ENCODE measurements around the gene ALDH16A1.
A peak's percentile ranks its signal among the peaks of the same experiment; 100 is the strongest.

Gene ALDH16A1

DNA sequence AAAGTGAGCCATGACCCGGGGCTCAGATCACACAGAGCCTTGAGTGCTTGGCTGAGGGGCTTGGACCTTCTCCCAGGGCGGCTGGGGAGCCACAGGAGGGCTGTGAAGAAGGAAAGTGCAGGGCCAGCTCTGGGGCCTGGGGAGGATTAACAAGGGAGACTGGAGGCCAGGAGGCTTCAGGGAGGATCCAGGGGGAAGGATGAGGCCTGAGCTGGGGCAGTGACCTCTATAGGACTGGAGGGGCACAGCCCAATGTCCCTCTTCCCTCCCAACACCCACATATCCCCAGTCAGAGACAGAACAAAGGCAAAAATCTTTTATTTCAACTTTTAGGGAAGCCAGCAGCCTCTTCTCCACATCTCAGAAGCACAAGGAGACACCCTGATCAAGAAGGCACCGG, 7.0 kb upstream of the ALDH16A1 start:
- Histone ChIP-seq H3K36me3 (ENCODE audit: control insufficient read depth in 5 of 5, insufficient read depth in 5 of 5, low read length in 5 of 5) (peaks cover 0 to 22% (median 7%) of the 10 kb centered on the region in 5 donors), H3K9ac (ENCODE audit: low read length in 5 of 5) (no peak overlapping the region), H3K9me3 (ENCODE audit: control insufficient read depth in 5 of 5, low read length in 5 of 5) (no peaks in the 10 kb centered on the region), H3K27me3 (ENCODE audit: control insufficient read depth in 5 of 5, insufficient read depth in 4 of 5, low read length in 5 of 5) (peaks cover 0 to 9% (median 6%) of the 10 kb centered on the region in 5 donors), H3K27ac (ENCODE audit: low read depth, low read length) (no peak overlapping the region), H3K4me3 (ENCODE audit: low read depth in 1 of 5, low read length in 5 of 5) (no peak overlapping the region), H3K4me1 (ENCODE audit: control insufficient read depth in 5 of 5, insufficient read depth in 5 of 5, low read length in 5 of 5) (peaks cover 3 to 43% (median 28%) of the 10 kb centered on the region in 5 donors)

DNA sequence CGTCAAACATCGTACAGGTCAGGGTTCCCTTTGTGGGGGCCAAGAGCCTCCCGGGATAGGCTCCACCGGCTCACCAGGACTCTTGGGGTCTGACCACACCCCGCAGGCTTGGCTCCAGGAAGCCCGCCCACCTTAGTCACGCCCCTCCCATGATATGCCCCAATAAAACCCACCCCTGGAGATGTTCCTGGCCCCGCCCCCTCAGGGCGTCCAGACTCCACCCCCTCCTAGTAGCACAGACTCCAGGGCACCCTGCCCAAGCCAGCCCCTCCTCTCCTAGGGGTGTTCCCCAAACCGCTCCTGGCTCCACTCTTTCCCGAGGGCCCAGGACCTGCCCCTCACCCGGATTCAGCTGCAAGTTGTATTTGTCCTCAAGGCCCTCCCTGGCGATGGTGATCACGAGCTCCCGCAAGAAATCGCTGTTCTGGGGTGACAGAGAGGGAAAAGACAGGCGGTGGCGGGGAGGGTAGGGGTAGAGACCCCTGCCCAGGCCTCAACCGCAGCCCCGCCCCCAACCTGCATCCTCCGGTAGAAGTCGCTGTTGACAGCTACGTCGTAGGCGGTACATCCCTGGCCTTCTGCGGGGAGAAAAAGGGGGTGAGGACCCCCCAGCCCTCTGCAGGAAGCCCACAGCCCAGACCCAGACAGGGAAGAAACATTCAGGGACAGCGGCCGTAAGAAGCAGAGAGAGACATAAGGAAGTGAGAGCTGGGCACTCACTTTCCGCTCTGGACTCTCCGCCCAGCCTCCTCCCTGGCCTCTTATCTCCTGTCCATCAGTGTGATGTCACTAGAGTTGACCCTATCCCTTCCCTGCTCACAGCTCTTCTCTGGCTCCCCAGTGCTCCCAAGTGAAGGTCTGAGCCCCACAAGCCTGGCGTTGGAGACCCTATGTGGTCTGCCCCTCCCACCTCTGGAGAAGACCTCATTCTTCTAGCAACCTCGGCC, 5.3 kb upstream of the ALDH16A1 start:
- Histone ChIP-seq H3K9me3 (ENCODE audit: control insufficient read depth in 5 of 5, low read length in 5 of 5) (no peaks in the 10 kb centered on the region), H3K9ac (ENCODE audit: low read length in 5 of 5) (peak overlapping the region in 1 of 5 donors; percentile 20), H3K4me1 (ENCODE audit: control insufficient read depth in 5 of 5, insufficient read depth in 5 of 5, low read length in 5 of 5) (peaks cover 3 to 41% (median 24%) of the 10 kb centered on the region in 5 donors), H3K27me3 (ENCODE audit: control insufficient read depth in 5 of 5, insufficient read depth in 4 of 5, low read length in 5 of 5) (no peaks in the 10 kb centered on the region), H3K27ac (ENCODE audit: low read depth, low read length) (no peak overlapping the region), H3K36me3 (ENCODE audit: control insufficient read depth in 5 of 5, insufficient read depth in 5 of 5, low read length in 5 of 5) (peaks cover 0 to 22% (median 7%) of the 10 kb centered on the region in 5 donors), H3K4me3 (ENCODE audit: low read depth in 1 of 5, low read length in 5 of 5) (peak overlapping the region in 3 of 5 donors; percentile 12 to 33 (median 18))

DNA sequence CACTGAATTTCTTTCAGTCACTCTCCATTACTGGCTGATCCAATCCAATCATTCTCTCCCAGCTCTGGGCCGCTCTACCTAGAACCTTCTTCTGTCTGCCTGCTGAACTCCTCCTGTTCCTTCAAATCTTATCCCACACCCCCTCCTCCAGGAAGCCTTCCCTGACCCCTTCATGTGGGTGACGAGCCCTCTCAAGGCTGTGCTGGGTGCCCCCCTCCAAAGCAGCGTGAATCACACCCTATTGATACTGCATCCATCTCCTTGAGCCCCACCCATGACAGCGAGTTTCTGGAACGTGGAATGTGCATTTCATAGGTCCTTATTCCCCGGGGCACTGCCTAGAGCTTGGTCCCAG, 4.6 kb upstream of the ALDH16A1 start:
- Histone ChIP-seq H3K9ac (ENCODE audit: low read length in 5 of 5) (no peak overlapping the region), H3K4me3 (ENCODE audit: low read depth in 1 of 5, low read length in 5 of 5) (no peak overlapping the region), H3K9me3 (ENCODE audit: control insufficient read depth in 5 of 5, low read length in 5 of 5) (no peaks in the 10 kb centered on the region), H3K27me3 (ENCODE audit: control insufficient read depth in 5 of 5, insufficient read depth in 4 of 5, low read length in 5 of 5) (no peaks in the 10 kb centered on the region), H3K4me1 (ENCODE audit: control insufficient read depth in 5 of 5, insufficient read depth in 5 of 5, low read length in 5 of 5) (peaks cover 3 to 37% (median 23%) of the 10 kb centered on the region in 5 donors), H3K27ac (ENCODE audit: low read depth, low read length) (no peak overlapping the region), H3K36me3 (ENCODE audit: control insufficient read depth in 5 of 5, insufficient read depth in 5 of 5, low read length in 5 of 5) (peaks cover 0 to 22% (median 7%) of the 10 kb centered on the region in 5 donors)

DNA sequence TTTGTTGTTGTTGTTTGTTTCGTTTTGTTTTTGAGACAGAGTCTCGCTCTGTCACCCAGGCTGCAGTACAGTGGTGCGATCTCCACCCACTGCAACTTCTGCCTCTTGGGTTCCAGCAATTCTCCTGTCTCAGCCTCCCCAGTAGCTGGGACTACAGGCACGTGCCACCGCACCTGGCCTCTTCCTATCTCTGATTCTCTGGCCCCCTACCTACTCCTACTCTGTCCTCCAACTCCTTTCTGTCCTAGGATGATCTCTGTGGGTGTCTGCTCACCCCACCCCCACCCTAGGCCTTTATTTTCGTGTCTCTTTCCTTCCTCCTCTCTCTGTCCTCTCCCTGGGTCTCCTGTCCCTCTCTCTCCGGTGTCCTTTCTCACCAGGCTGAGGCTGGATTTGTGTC, 2.6 kb upstream of the ALDH16A1 start:
- Histone ChIP-seq H3K36me3 (ENCODE audit: control insufficient read depth in 5 of 5, insufficient read depth in 5 of 5, low read length in 5 of 5) (peaks cover 0 to 22% (median 7%) of the 10 kb centered on the region in 5 donors), H3K27ac (ENCODE audit: low read depth, low read length) (no peak overlapping the region), H3K27me3 (ENCODE audit: control insufficient read depth in 5 of 5, insufficient read depth in 4 of 5, low read length in 5 of 5) (no peaks in the 10 kb centered on the region), H3K4me1 (ENCODE audit: control insufficient read depth in 5 of 5, insufficient read depth in 5 of 5, low read length in 5 of 5) (peaks cover 0 to 45% (median 34%) of the 10 kb centered on the region in 5 donors), H3K9me3 (ENCODE audit: control insufficient read depth in 5 of 5, low read length in 5 of 5) (no peaks in the 10 kb centered on the region), H3K9ac (ENCODE audit: low read length in 5 of 5) (peak overlapping the region in 3 of 5 donors; percentile 19 to 39 (median 28)), H3K4me3 (ENCODE audit: low read depth in 1 of 5, low read length in 5 of 5) (peak overlapping the region in 1 of 5 donors; percentile 6)

DNA sequence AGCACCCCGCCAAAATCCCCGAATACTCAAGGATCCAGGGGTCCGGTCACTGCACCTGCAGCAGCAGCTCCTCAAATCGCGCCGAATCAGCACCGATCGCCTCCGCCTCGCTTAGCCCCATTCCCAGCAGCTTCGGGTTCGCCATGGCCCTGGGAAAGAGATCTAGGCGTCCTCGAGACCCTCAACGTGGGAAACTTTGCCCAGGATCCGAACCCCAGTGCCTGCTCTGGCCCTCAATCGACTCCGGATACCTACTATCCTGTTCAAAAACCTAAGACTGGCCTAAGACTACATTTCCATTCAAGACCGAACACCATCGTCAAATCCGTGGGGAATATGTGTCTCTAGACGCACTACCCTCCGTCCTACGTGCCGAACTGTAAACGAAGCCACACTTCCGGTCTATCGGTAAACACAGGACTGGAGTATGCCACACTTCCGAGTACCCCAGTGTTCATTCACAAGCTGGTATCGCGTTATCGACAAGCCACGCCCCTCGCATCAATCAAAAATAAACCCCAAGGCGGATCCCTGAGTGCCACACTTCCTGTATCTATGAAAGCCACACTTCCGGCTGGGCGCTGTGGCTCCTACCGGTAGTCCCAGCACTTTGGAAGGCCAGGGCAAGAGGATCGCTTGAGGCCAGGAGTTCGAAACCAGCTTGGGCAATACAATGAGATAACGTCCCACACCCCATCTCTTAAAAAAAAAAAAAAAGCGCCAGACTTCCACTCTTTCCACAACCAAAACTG, 1.4 kb upstream of the ALDH16A1 start, which contains the start of gene PIH1D1:
TSS of gene PIH1D1 (minus strand) at position 385 of the 752 bp plus-strand sequence. CDS start at position 145, 240 bp downstream.
- Histone ChIP-seq H3K9ac (ENCODE audit: low read length in 5 of 5) (peak within 1 kb of the TSS; percentile 87 to 95 (median 92)), H3K27ac (ENCODE audit: low read depth, low read length) (peak within 1 kb of the TSS; percentile 92), H3K4me3 (ENCODE audit: low read depth in 1 of 5, low read length in 5 of 5) (peak within 1 kb of the TSS; percentile 76 to 97 (median 93)), H3K27me3 (ENCODE audit: control insufficient read depth in 5 of 5, insufficient read depth in 4 of 5, low read length in 5 of 5) (no peaks in the 10 kb centered on the region), H3K9me3 (ENCODE audit: control insufficient read depth in 5 of 5, low read length in 5 of 5) (no peaks in the 10 kb centered on the region), H3K4me1 (ENCODE audit: control insufficient read depth in 5 of 5, insufficient read depth in 5 of 5, low read length in 5 of 5) (peaks cover 6 to 54% (median 42%) of the 10 kb centered on the region in 5 donors), H3K36me3 (ENCODE audit: control insufficient read depth in 5 of 5, insufficient read depth in 5 of 5, low read length in 5 of 5) (peaks cover 0 to 20% (median 7%) of the 10 kb centered on the region in 5 donors)

DNA sequence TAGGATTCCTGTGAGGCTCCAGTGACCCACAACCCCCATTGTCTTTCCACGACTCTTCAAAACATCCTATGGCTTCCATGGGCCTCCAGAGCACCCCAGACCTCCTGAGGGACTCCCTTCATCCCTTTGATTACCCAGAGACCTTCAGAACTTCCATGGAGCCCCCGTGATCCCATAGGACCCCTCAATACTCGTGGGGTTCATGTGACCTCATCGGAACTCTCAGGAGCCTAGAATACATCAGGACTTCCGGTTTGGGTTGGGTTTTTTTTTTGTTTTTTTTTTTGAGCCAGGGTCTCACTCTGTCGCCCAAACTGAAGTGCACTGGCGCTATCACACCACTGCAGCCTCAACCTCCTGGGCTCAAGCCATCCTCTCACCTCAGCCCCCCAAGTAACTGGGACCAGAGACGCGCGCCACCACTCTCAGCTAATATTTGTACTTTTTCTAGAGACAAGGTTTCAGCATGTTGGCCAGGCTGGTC, 774 bp downstream of the ALDH16A1 start:
- Histone ChIP-seq H3K27ac (ENCODE audit: low read depth, low read length) (peak overlapping the region; percentile 92), H3K9ac (ENCODE audit: low read length in 5 of 5) (peak overlapping the region; percentile 86 to 96 (median 90)), H3K36me3 (ENCODE audit: control insufficient read depth in 5 of 5, insufficient read depth in 5 of 5, low read length in 5 of 5) (peaks cover 0 to 8% (median 4%) of the 10 kb centered on the region in 5 donors), H3K4me3 (ENCODE audit: low read depth in 1 of 5, low read length in 5 of 5) (peak overlapping the region; percentile 76 to 93 (median 85)), H3K9me3 (ENCODE audit: control insufficient read depth in 5 of 5, low read length in 5 of 5) (no peaks in the 10 kb centered on the region), H3K27me3 (ENCODE audit: control insufficient read depth in 5 of 5, insufficient read depth in 4 of 5, low read length in 5 of 5) (no peaks in the 10 kb centered on the region), H3K4me1 (ENCODE audit: control insufficient read depth in 5 of 5, insufficient read depth in 5 of 5, low read length in 5 of 5) (peaks cover 7 to 59% (median 51%) of the 10 kb centered on the region in 5 donors)

DNA sequence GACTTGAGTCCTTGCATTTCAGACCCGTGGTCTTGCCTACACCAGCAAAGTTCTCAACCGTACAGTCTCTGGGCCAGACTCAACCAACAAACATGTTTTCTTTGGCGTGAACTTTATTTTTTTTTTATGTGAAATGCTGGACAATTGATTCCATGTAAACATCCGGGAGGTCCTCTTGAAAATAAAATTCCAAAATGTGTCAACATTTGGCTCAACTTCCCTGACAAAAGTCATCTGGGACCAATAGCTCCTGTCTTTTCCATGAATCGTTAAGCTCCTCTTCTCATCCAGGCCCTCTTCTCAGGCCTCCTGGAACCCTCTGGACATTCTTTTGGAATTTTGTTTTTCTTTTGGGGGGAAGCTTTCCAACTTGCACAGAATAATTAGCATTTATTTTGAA, 2.7 kb downstream of the ALDH16A1 start:
- Histone ChIP-seq H3K36me3 (ENCODE audit: control insufficient read depth in 5 of 5, insufficient read depth in 5 of 5, low read length in 5 of 5) (peaks cover 0 to 12% (median 5%) of the 10 kb centered on the region in 5 donors), H3K4me1 (ENCODE audit: control insufficient read depth in 5 of 5, insufficient read depth in 5 of 5, low read length in 5 of 5) (peaks cover 10 to 63% (median 47%) of the 10 kb centered on the region in 5 donors), H3K27ac (ENCODE audit: low read depth, low read length) (peak overlapping the region; percentile 89)

DNA sequence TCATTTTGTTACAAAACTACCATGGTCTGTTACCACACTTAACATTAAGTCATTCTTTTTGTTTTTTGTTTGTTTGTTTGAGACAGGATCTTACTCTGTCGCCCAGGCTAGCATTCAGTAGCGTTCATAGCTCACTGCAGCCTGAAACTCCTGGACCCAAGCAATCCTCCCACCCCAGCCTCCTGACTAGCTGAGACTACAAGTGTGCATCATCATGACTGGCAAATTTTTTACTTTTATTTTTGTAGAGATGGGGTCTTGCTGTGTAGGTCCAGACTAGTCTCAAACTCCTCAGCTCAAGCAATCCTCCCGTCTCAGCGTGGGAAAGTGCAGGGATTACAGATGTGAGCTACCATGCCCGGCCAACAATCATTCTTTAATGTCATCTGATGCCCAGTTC, 3.3 kb downstream of the ALDH16A1 start:
- Histone ChIP-seq H3K4me1 (ENCODE audit: control insufficient read depth in 5 of 5, insufficient read depth in 5 of 5, low read length in 5 of 5) (peaks cover 10 to 57% (median 43%) of the 10 kb centered on the region in 5 donors), H3K9ac (ENCODE audit: low read length in 5 of 5) (peak overlapping the region in 3 of 5 donors; percentile 30 to 89 (median 41)), H3K27me3 (ENCODE audit: control insufficient read depth in 5 of 5, insufficient read depth in 4 of 5, low read length in 5 of 5) (no peaks in the 10 kb centered on the region), H3K4me3 (ENCODE audit: low read depth in 1 of 5, low read length in 5 of 5) (no peak overlapping the region), H3K36me3 (ENCODE audit: control insufficient read depth in 5 of 5, insufficient read depth in 5 of 5, low read length in 5 of 5) (peaks cover 0 to 13% (median 5%) of the 10 kb centered on the region in 5 donors), H3K9me3 (ENCODE audit: control insufficient read depth in 5 of 5, low read length in 5 of 5) (no peaks in the 10 kb centered on the region), H3K27ac (ENCODE audit: low read depth, low read length) (peak overlapping the region; percentile 89)

More for the DNA sequence above, 2.7 kb downstream of the ALDH16A1 start:
- Histone ChIP-seq H3K27me3 (ENCODE audit: control insufficient read depth in 5 of 5, insufficient read depth in 4 of 5, low read length in 5 of 5) (no peaks in the 10 kb centered on the region), H3K4me3 (ENCODE audit: low read depth in 1 of 5, low read length in 5 of 5) (no peak overlapping the region), H3K9ac (ENCODE audit: low read length in 5 of 5) (peak overlapping the region in 2 of 5 donors; percentile 30 to 56), H3K9me3 (ENCODE audit: control insufficient read depth in 5 of 5, low read length in 5 of 5) (no peaks in the 10 kb centered on the region)

DNA sequence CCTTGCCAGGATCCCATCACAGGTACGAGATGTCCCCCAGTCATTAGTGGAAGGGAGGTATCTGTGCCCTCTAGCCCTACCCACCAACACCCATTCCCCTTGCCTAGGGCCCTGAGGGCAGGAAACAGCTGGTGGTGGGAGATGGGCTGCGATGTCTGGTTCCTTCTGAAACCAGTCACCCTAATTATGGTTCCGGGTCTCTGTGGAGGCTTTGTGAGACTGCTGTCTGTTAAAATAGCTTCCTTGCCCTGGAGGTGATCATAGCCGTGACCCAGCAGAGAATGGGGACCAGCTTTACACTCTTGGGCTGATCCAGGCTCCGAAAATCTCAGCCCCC, 5.5 kb downstream of the ALDH16A1 start:
- Histone ChIP-seq H3K9ac (ENCODE audit: low read length in 5 of 5) (peak overlapping the region in 2 of 5 donors; percentile 9 to 71), H3K4me3 (ENCODE audit: low read depth in 1 of 5, low read length in 5 of 5) (no peak overlapping the region), H3K27me3 (ENCODE audit: control insufficient read depth in 5 of 5, insufficient read depth in 4 of 5, low read length in 5 of 5) (no peaks in the 10 kb centered on the region), H3K36me3 (ENCODE audit: control insufficient read depth in 5 of 5, insufficient read depth in 5 of 5, low read length in 5 of 5) (peaks cover 0 to 23% (median 5%) of the 10 kb centered on the region in 5 donors), H3K9me3 (ENCODE audit: control insufficient read depth in 5 of 5, low read length in 5 of 5) (no peaks in the 10 kb centered on the region), H3K27ac (ENCODE audit: low read depth, low read length) (peak overlapping the region; percentile 89), H3K4me1 (ENCODE audit: control insufficient read depth in 5 of 5, insufficient read depth in 5 of 5, low read length in 5 of 5) (peaks cover 10 to 48% (median 41%) of the 10 kb centered on the region in 5 donors)

Measured in subcutaneous abdominal adipose tissue (tissue), 5 donors.